Globus pallidus (tissue), 1 donor: Measurements from ENCODE around the gene NID2.
A peak's percentile ranks its signal among the peaks of the same experiment; 100 is the strongest.

Source experiments
- DNase-seq: peaks from one replicate; pipeline ENCODE4 v3.0.0-alpha.2; 2015; ENCODE audit warnings: low spot score

NID2 gene

GRCh38 chr14:52068615-52069306 lies at the start of gene NID2:
Gene NID2 (minus strand): TSS chr14:52069059. CDS start chr14:52068994, 65 bp downstream.
- DNase-seq: peak; percentile 64

- no peak for DNase-seq
Observed at GRCh38 chr14:52117111-52117832, 48.4 kb upstream of the NID2 start.

GRCh38 chr14:52115286-52115685 lies 46.4 kb upstream of the NID2 start:
- DNase-seq: no peak

- DNase-seq: no peak
Observed at GRCh38 chr14:52112336-52113018, 43.6 kb upstream of the NID2 start.

GRCh38 chr14:52111583-52111982 lies 42.7 kb upstream of the NID2 start:
- DNase-seq: no peak

- no peak for DNase-seq
Observed at GRCh38 chr14:52110441-52111086, 41.7 kb upstream of the NID2 start.

- DNase-seq: no peak
Observed at GRCh38 chr14:52108823-52109222, 40.0 kb upstream of the NID2 start.

GRCh38 chr14:52106840-52107239 lies 38.0 kb upstream of the NID2 start:
- no peak for DNase-seq

- DNase-seq: no peak
Observed at GRCh38 chr14:52103416-52103815, 34.6 kb upstream of the NID2 start.

GRCh38 chr14:52095794-52096193 lies 26.9 kb upstream of the NID2 start:
- no peak for DNase-seq

GRCh38 chr14:52095336-52095735 lies 26.5 kb upstream of the NID2 start:
- no peak for DNase-seq

GRCh38 chr14:52094546-52095271 lies 25.9 kb upstream of the NID2 start:
- DNase-seq: no peak

- no peak for DNase-seq
Observed at GRCh38 chr14:52091928-52092327, 23.1 kb upstream of the NID2 start.

- DNase-seq: no peak
Observed at GRCh38 chr14:52090936-52091335, 22.1 kb upstream of the NID2 start.

GRCh38 chr14:52089218-52089617 lies 20.4 kb upstream of the NID2 start:
- DNase-seq: no peak

GRCh38 chr14:52086711-52087110 lies 17.9 kb upstream of the NID2 start:
- DNase-seq: no peak

GRCh38 chr14:52082903-52083302 lies 14.0 kb upstream of the NID2 start:
- DNase-seq: no peak

- DNase-seq: no peak
Observed at GRCh38 chr14:52081964-52082363, 13.1 kb upstream of the NID2 start.

- no peak for DNase-seq
Observed at GRCh38 chr14:52080808-52081755, 12.2 kb upstream of the NID2 start.

GRCh38 chr14:52080158-52080800 lies 11.4 kb upstream of the NID2 start:
- DNase-seq: no peak
